Epithelial cell of umbilical artery (primary cell): ENCODE measurements around the gene NAALAD2. TPM values are rescaled to one million over a fixed set of nuclear protein-coding genes. Genes with fewer than 3 reads are reported as not detected.

Source experiments
- total RNA-seq: library from RNA; depleted of rRNA; stranded (reverse); fragments of >200 nt; gene quantifications from 2 replicates; pipeline ENCODE4 v1.2.3, GENCODE V29; 2014

Gene NAALAD2
- 0.32 and 0.61 TPM in 2 replicates for total RNA-seq

DNA sequence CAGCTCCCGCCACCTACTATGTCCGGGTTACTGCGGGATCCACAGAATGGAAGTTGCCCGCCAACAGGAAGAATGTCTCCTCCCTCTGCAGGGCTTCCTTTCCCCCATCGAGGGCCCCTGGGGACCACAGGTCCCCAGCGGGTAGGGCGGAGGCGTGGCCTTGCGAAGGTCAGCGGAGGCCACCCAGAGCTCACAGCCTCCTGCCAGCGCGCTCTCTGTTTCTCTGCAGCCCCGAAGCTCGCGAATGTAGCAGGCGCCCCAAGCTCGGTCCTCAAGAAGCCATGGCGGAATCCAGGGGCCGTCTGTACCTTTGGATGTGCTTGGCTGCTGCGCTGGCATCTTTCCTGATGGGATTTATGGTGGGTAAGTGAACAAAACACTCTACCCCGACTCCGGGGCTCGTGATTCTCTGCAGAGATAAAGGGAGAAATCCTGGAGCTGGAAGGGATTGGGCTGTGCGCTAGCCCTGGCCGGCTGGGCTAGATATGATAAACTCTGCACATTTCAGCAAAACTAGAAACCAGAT, at the start of gene NAALAD2:
Gene NAALAD2 (plus strand): TSS at position 186 of the 526 bp plus-strand sequence. CDS start 96 bp downstream, at position 282.

DNA sequence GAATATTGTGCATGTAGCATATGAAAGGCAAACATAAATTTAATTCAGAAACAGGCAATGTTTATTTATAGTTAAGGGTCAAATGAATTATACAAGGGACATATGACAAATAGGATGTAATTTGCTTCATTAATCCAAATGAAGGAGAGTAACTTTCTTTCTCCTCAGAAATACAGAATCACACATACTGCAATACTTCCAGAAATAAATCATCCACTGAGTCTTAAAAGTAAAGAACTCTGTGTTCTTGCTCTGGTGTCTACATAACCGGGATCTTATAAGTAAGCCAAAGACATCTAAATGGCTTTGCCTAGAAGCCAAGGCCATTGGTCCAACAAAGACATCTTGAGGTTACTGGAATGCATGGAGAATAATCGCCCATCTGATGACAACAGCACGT, 48.8 kb upstream of the NAALAD2 start, which contains the start of gene UBTFL1:
Gene UBTFL1 (plus strand): TSS at position 301 of the 400 bp plus-strand sequence. CDS start 0 bp downstream, at position 301.

DNA sequence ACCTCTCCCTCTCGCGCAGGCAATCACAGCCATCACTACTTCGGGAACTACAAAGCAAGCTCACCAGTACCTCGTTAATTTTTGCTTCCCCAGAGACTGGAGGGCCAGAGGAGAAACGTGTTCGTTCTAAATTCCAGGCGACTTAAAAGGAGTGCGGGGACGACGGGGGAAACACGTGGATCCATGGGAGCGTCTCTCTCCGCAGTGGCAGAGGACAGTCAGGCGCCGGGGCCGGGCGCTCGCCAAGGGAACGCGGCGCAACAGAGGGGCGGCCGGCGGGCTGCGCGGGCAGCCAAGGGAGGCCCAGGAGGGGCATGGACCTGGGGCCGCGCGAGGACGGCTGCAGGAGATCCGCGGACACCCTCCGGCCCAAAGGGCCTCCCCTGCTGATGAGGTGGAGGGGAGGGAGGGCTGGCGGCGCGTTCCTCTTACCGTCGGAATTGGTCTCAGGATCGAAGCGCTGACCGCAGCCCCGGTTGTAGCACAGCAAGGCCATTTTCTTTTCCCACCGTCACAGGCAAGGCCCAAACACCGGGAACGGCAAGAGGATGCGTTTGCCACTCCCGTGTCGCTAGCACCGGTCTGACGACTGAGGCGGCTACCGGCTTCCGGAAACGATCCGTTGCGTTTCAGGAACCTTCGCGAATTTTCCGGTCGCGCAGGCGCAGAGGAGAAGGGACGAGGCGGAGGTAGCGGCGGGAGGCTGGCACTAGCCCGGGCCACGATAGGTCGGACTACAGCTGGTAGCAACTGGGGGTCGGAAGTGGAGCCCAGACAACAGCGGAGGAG, 88.2 kb downstream of the NAALAD2 start, which contains the start of gene CHORDC1:
Gene CHORDC1 (minus strand): TSS at position 591 of the 789 bp plus-strand sequence. CDS start 95 bp downstream, at position 496.

Other genes starting within 250 kb of the NAALAD2 start
- not detected in 2 replicates for gene TRIM49D1, start 212.4 kb upstream of the NAALAD2 start, total RNA-seq
- not detected in 2 replicates for gene TRIM49D2, start 210.6 kb upstream of the NAALAD2 start, total RNA-seq
- not detected in 2 replicates for gene TRIM64, start 168.6 kb upstream of the NAALAD2 start, total RNA-seq
- not detected in 2 replicates for gene TRIM49C, start 103.6 kb upstream of the NAALAD2 start, total RNA-seq
- not detected in 2 replicates for gene UBTFL1, start 48.7 kb upstream of the NAALAD2 start, total RNA-seq
- 33.8 and 66.3 TPM in 2 replicates for gene CHORDC1, start 88.4 kb downstream of the NAALAD2 start, total RNA-seq